ENCODE results near the gene ACADSB.

The ACADSB gene

GRCh38 chr10:123074215-123074614 is 65.4 kb downstream of the ACADSB start:
- H3K27me3 ChIP-seq (ENCODE audit: insufficient read depth, poor library complexity, severe bottlenecking), result no peaks in the 10 kb centered on the region
- DNase-seq (ENCODE audit: low read depth in 1 of 2, low spot score in 1 of 2), result no peak
- TF ChIP-seq GABPA (IDR thresholded peaks at IDR 0.05; ENCODE audit: low read depth), result no peak
- TF ChIP-seq CTCF (IDR thresholded peaks at IDR 0.05; ENCODE audit: insufficient read depth, low read length), result no peak
- TF ChIP-seq POLR2AphosphoS5 (IDR thresholded peaks at IDR 0.05; ENCODE audit: low read depth), result no peak
- no peak for TF ChIP-seq REST (IDR thresholded peaks at IDR 0.05; ENCODE audit: insufficient replicate concordance, low read depth)
- no peak for TF ChIP-seq SPI1 (IDR thresholded peaks at IDR 0.05; ENCODE audit: borderline replicate concordance, low read depth)
- H3K27ac ChIP-seq (replicated peaks), result no peak overlapping the region
- H3K4me3 ChIP-seq (replicated peaks; ENCODE audit: insufficient read depth, low read length), result no peak overlapping the region

GRCh38 chr10:123081896-123082295 is 73.1 kb downstream of the ACADSB start:
- no peaks in the 10 kb centered on the region for H3K27me3 ChIP-seq (ENCODE audit: insufficient read depth, poor library complexity, severe bottlenecking)
- TF ChIP-seq GABPA (IDR thresholded peaks at IDR 0.05; ENCODE audit: low read depth) (no peak), REST (IDR thresholded peaks at IDR 0.05; ENCODE audit: insufficient replicate concordance, low read depth) (no peak), CTCF (IDR thresholded peaks at IDR 0.05; ENCODE audit: insufficient read depth, low read length) (no peak), POLR2AphosphoS5 (IDR thresholded peaks at IDR 0.05; ENCODE audit: low read depth) (no peak), SPI1 (IDR thresholded peaks at IDR 0.05; ENCODE audit: borderline replicate concordance, low read depth) (no peak)
- DNase-seq (ENCODE audit: low read depth in 1 of 2, low spot score in 1 of 2), result no peak
- no peak overlapping the region for H3K4me3 ChIP-seq (replicated peaks; ENCODE audit: insufficient read depth, low read length)
- no peak overlapping the region for H3K27ac ChIP-seq (replicated peaks)

GRCh38 chr10:123083811-123084210 is 75.0 kb downstream of the ACADSB start:
- Histone ChIP-seq H3K27ac (replicated peaks) (no peak overlapping the region), H3K4me3 (replicated peaks; ENCODE audit: insufficient read depth, low read length) (no peak overlapping the region), H3K27me3 (ENCODE audit: insufficient read depth, poor library complexity, severe bottlenecking) (no peaks in the 10 kb centered on the region)
- no peak for TF ChIP-seq POLR2AphosphoS5 (IDR thresholded peaks at IDR 0.05; ENCODE audit: low read depth)
- DNase-seq (ENCODE audit: low read depth in 1 of 2, low spot score in 1 of 2), result no peak

- DNase-seq (ENCODE audit: low read depth in 1 of 2, low spot score in 1 of 2), result no peak
- Histone ChIP-seq H3K27me3 (ENCODE audit: insufficient read depth, poor library complexity, severe bottlenecking) (no peaks in the 10 kb centered on the region), H3K4me3 (replicated peaks; ENCODE audit: insufficient read depth, low read length) (no peak overlapping the region), H3K27ac (replicated peaks) (no peak overlapping the region)
- no peak for TF ChIP-seq REST (IDR thresholded peaks at IDR 0.05; ENCODE audit: insufficient replicate concordance, low read depth)
- TF ChIP-seq GABPA (IDR thresholded peaks at IDR 0.05; ENCODE audit: low read depth), result no peak
- TF ChIP-seq SPI1 (IDR thresholded peaks at IDR 0.05; ENCODE audit: borderline replicate concordance, low read depth), result no peak
- TF ChIP-seq POLR2AphosphoS5 (IDR thresholded peaks at IDR 0.05; ENCODE audit: low read depth), result no peak
- TF ChIP-seq CTCF (IDR thresholded peaks at IDR 0.05; ENCODE audit: insufficient read depth, low read length), result no peak
Observed at GRCh38 chr10:123086281-123086680, 77.5 kb downstream of the ACADSB start.

Data from HL-60 (cell line).